Measurements from ENCODE around the gene SLC11A2. TPM values are rescaled to one million over a fixed set of nuclear protein-coding genes. Genes with fewer than 3 reads are reported as not detected.

SLC11A2 gene
- polyA plus RNA-seq, 1 experiment: 51.4 TPM

GRCh38 chr12:51047655-51048540, 21.7 kb upstream of the SLC11A2 start, which contains the start of gene LETMD1:
LETMD1 (plus strand) TSS chr12:51048327; CDS start chr12:51048357, 30 bp downstream.
- CTCF ChIA-PET: interaction anchor here (0.6 to 2.1 kb wide), 9 partner anchors 12 to 293 kb away, joined by 3 to 7 read pairs (median 3); partner anchors contain the start of gene SLC11A2
- Histone ChIP-seq H3K27me3 (ENCODE audit: control insufficient read depth, insufficient read depth, low read length) (no peaks in the 10 kb centered on the region), H3K36me3 (ENCODE audit: control insufficient read depth, insufficient read depth, low read length) (no peaks in the 10 kb centered on the region), H3K4me3 (ENCODE audit: low read depth, low read length) (peak within 1 kb of the TSS; percentile 69)
- peak; percentile 96 for TF ChIP-seq CTCF (IDR thresholded peaks at IDR 0.05; ENCODE audit: insufficient read depth, low read depth, low read length)
- DNase-seq (ENCODE audit: low read depth): peak; percentile 95
- POLR2A ChIA-PET: no interaction called here

- CTCF ChIA-PET: interaction anchor here (0.7 kb wide), 1 partner anchor 11 kb away, joined by 3 read pairs; no protein-coding TSS in a partner anchor
- TF ChIP-seq CTCF (IDR thresholded peaks at IDR 0.05; ENCODE audit: insufficient read depth, low read depth, low read length): no peak
- no peak for DNase-seq (ENCODE audit: low read depth)
- H3K36me3 ChIP-seq (ENCODE audit: control insufficient read depth, insufficient read depth, low read length): no peaks in the 10 kb centered on the region
- H3K4me3 ChIP-seq (ENCODE audit: low read depth, low read length): no peak overlapping the region
- POLR2A ChIA-PET: no interaction called here
- no peaks in the 10 kb centered on the region for H3K27me3 ChIP-seq (ENCODE audit: control insufficient read depth, insufficient read depth, low read length)
These were observed 10.1 kb upstream of the SLC11A2 start for GRCh38 chr12:51036279-51036678.

- H3K27me3 ChIP-seq (ENCODE audit: control insufficient read depth, insufficient read depth, low read length): no peaks in the 10 kb centered on the region
- no peak overlapping the region for H3K4me3 ChIP-seq (ENCODE audit: low read depth, low read length)
- no peak for TF ChIP-seq CTCF (IDR thresholded peaks at IDR 0.05; ENCODE audit: insufficient read depth, low read depth, low read length)
- no peak for DNase-seq (ENCODE audit: low read depth)
- no peaks in the 10 kb centered on the region for H3K36me3 ChIP-seq (ENCODE audit: control insufficient read depth, insufficient read depth, low read length)
- ChIA-PET CTCF (interaction anchor here (1.8 kb wide), 1 partner anchor 14 kb away, joined by 7 read pairs; no protein-coding TSS in a partner anchor), POLR2A (no interaction called here)
These were observed 7.4 kb upstream of the SLC11A2 start for GRCh38 chr12:51033457-51034089.

- CTCF ChIA-PET: interaction anchor here (1.8 kb wide), 1 partner anchor 14 kb away, joined by 7 read pairs; no protein-coding TSS in a partner anchor
- Histone ChIP-seq H3K36me3 (ENCODE audit: control insufficient read depth, insufficient read depth, low read length) (no peaks in the 10 kb centered on the region), H3K27me3 (ENCODE audit: control insufficient read depth, insufficient read depth, low read length) (no peaks in the 10 kb centered on the region), H3K4me3 (ENCODE audit: low read depth, low read length) (no peak overlapping the region)
- DNase-seq (ENCODE audit: low read depth): no peak
- POLR2A ChIA-PET: no interaction called here
- no peak for TF ChIP-seq CTCF (IDR thresholded peaks at IDR 0.05; ENCODE audit: insufficient read depth, low read depth, low read length)
These were observed 6.9 kb upstream of the SLC11A2 start for GRCh38 chr12:51033048-51033447.

GRCh38 chr12:51028813-51029150, 2.6 kb upstream of the SLC11A2 start:
- Histone ChIP-seq H3K36me3 (ENCODE audit: control insufficient read depth, insufficient read depth, low read length) (no peaks in the 10 kb centered on the region), H3K27me3 (ENCODE audit: control insufficient read depth, insufficient read depth, low read length) (no peaks in the 10 kb centered on the region), H3K4me3 (ENCODE audit: low read depth, low read length) (no peak overlapping the region)
- ChIA-PET CTCF (interaction anchor here (0.5 to 1.7 kb wide), 5 partner anchors 14 to 369 kb away, joined by 3 to 6 read pairs (median 5); no protein-coding TSS in a partner anchor), POLR2A (interaction anchor here (0.6 kb wide), 1 partner anchor 94 kb away, joined by 3 read pairs; no protein-coding TSS in a partner anchor)
- DNase-seq (ENCODE audit: low read depth): peak; percentile 10
- no peak for TF ChIP-seq CTCF (IDR thresholded peaks at IDR 0.05; ENCODE audit: insufficient read depth, low read depth, low read length)
